SU-DHL-6 (cell line): Measurements from ENCODE around the gene SLC35D1.

Experiments
- CTCF ChIP-seq: fragments of 200-600 bp; sonication (generic); IDR thresholded peaks from one replicate; pipeline ENCODE4 v1.5.1; 2017; ENCODE audit warnings: antibody characterized with exemption, mild to moderate bottlenecking, low read length, moderate library complexity; ENCODE audit not compliant: insufficient read depth, poor library complexity, severe bottlenecking
- EZH2phosphoT487 ChIP-seq: fragments of 200-600 bp; sonication (generic), shearing (Covaris generic); conservative IDR thresholded peaks from 2 replicates; pipeline ENCODE4 v1.6.1; 2018; ENCODE audit warnings: mild to moderate bottlenecking, antibody characterized with exemption, low read length, moderate library complexity, mixed read lengths

- no peak for TF ChIP-seq CTCF
- no peak for TF ChIP-seq EZH2phosphoT487
These were observed at the start of gene SLC35D1 for GRCh38 chr1:67053785-67054772.
